SJCRH30 (cell line): ENCODE results near the gene SELE. TPM values are rescaled to one million over a fixed set of nuclear protein-coding genes. Genes with fewer than 3 reads are reported as not detected.

ENCODE experiments used
- DNase-seq, 2 experiments: peaks; one replicate each; pipeline ENCODE4 v3.0.0-alpha.2; 2015 to 2020
- H3K27ac ChIP-seq: fragments of 250-450 bp; sonication (Bioruptor Pico); 2 replicates; pipeline ENCODE4 v1.5.1; 2020; ENCODE audit warnings: mild to moderate bottlenecking, moderate library complexity
- H3K27me3 ChIP-seq: fragments of 250-450 bp; sonication (Bioruptor Pico); 2 replicates; pipeline ENCODE4 v1.5.1; 2020; ENCODE audit warnings: mild to moderate bottlenecking, moderate library complexity
- H3K36me3 ChIP-seq: fragments of 250-450 bp; sonication (Bioruptor Pico); 2 replicates; pipeline ENCODE4 v1.5.1; 2020; ENCODE audit warnings: mild to moderate bottlenecking, moderate library complexity
- H3K4me1 ChIP-seq: fragments of 250-450 bp; sonication (Bioruptor Pico); 2 replicates; pipeline ENCODE4 v1.5.1; 2020; ENCODE audit warnings: mild to moderate bottlenecking, moderate library complexity
- H3K4me3 ChIP-seq: fragments of 250-450 bp; sonication (Bioruptor Pico); 2 replicates; pipeline ENCODE4 v1.5.1; 2020; ENCODE audit warnings: mild to moderate bottlenecking, moderate library complexity
- H3K9me3 ChIP-seq: fragments of 250-450 bp; sonication (Bioruptor Pico); replicated peaks from 2 replicates; pipeline ENCODE4 v1.5.1; 2020; ENCODE audit warnings: mild to moderate bottlenecking, moderate library complexity
- total RNA-seq: library from RNA; depleted of rRNA; stranded (reverse); fragments of >200 nt; shearing (Covaris generic); gene quantifications from 2 replicates; pipeline ENCODE4 v1.2.3, GENCODE V29; 2014; rRNA removed

Gene SELE, protein sequence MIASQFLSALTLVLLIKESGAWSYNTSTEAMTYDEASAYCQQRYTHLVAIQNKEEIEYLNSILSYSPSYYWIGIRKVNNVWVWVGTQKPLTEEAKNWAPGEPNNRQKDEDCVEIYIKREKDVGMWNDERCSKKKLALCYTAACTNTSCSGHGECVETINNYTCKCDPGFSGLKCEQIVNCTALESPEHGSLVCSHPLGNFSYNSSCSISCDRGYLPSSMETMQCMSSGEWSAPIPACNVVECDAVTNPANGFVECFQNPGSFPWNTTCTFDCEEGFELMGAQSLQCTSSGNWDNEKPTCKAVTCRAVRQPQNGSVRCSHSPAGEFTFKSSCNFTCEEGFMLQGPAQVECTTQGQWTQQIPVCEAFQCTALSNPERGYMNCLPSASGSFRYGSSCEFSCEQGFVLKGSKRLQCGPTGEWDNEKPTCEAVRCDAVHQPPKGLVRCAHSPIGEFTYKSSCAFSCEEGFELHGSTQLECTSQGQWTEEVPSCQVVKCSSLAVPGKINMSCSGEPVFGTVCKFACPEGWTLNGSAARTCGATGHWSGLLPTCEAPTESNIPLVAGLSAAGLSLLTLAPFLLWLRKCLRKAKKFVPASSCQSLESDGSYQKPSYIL
- total RNA-seq = not detected in 2 replicates

GRCh38 chr1:169733924-169734323 lies at the start of gene SELE:
Gene SELE, minus strand, starts transcription at chr1:169734079. Its CDS starts 467 bp downstream, at chr1:169733612.
- Histone ChIP-seq H3K27me3 (no peaks in the 10 kb centered on the region), H3K36me3 (no peaks in the 10 kb centered on the region), H3K27ac (no peak within 1 kb of the TSS), H3K4me1 (no peaks in the 10 kb centered on the region), H3K4me3 (no peak within 1 kb of the TSS), H3K9me3 (no peaks in the 10 kb centered on the region)
- no peak for DNase-seq

- H3K9me3 ChIP-seq = no peaks in the 10 kb centered on the region
- no peaks in the 10 kb centered on the region for H3K36me3 ChIP-seq
- no peak for DNase-seq
Observed at GRCh38 chr1:169782596-169782995, 48.7 kb upstream of the SELE start.

DNA sequence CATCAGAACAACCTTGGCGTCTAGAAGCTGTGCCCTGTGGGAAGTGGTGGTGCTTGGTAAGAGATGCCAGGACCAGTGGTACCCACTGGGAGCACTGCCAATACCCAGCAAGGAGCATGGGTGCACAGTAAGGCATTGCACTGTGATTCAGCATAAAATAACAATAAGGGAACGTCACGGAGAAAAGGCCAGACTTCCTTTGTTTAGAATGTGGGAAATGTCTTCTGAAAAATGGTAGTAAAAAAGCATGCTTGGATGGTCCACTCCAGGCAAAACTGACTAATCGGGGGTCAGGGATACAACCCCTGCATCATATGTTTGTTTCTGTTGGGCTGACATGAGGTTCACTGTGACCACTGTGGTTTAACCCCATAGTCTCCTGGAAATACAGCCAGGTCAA lies 46.1 kb upstream of the SELE start:
- Histone ChIP-seq H3K36me3 (no peaks in the 10 kb centered on the region), H3K27me3 (no peaks in the 10 kb centered on the region), H3K4me3 (no peak overlapping the region), H3K4me1 (no peaks in the 10 kb centered on the region), H3K27ac (no peak overlapping the region), H3K9me3 (no peaks in the 10 kb centered on the region)
- no peak for DNase-seq

More at GRCh38 chr1:169782596-169782995, 48.7 kb upstream of the SELE start:
- Histone ChIP-seq H3K27me3 (no peaks in the 10 kb centered on the region), H3K4me3 (no peak overlapping the region), H3K4me1 (no peaks in the 10 kb centered on the region), H3K27ac (no peak overlapping the region)

GRCh38 chr1:169779150-169779549 lies 45.3 kb upstream of the SELE start:
- H3K4me3 ChIP-seq = no peak overlapping the region
- H3K4me1 ChIP-seq = no peaks in the 10 kb centered on the region
- H3K27ac ChIP-seq = no peak overlapping the region
- no peaks in the 10 kb centered on the region for H3K27me3 ChIP-seq
- DNase-seq = no peak
- no peaks in the 10 kb centered on the region for H3K36me3 ChIP-seq
- H3K9me3 ChIP-seq = no peaks in the 10 kb centered on the region

DNA sequence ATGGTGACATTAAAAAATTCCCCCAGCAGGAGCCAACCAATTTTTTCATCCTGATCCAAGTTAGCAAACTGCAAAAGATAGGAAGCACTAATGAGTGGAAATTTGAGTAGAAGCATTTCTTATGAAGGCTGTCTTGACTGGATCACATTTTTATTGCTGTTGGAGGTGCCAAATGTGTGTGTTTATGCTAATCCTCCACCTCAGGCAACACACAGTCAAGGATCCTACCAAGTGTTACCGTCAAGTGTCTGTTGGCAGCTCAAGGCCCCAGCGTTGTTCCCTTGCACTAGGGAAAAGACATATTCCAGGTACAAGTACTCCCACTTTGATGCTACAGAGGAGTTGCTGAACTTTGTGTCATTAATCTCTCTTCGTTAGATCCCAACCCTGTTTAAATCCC lies 42.6 kb upstream of the SELE start:
- H3K27ac ChIP-seq = no peak overlapping the region
- H3K36me3 ChIP-seq = no peaks in the 10 kb centered on the region
- no peaks in the 10 kb centered on the region for H3K27me3 ChIP-seq
- no peaks in the 10 kb centered on the region for H3K4me1 ChIP-seq
- no peak for DNase-seq
- no peak overlapping the region for H3K4me3 ChIP-seq
- H3K9me3 ChIP-seq = no peaks in the 10 kb centered on the region

DNA sequence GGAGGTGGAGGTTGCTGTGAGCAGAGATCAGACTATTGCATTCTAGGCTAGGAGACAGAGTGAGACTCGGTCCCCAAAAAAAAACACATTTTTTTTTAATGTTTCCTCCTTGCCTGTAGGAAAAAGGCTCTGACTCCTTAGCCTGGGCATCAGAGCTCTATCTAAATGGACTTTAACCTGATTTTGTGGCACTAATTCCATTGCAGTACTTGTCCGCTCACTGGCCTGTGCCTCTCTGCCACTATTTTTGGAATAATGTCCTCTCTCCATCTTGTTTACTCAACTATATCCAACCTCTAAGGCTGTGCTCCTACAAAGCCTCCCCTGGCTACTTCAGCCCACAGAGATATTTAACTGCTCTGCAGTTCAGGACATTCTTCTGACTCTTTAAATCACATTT lies 34.3 kb upstream of the SELE start:
- Histone ChIP-seq H3K36me3 (no peaks in the 10 kb centered on the region), H3K27me3 (no peaks in the 10 kb centered on the region), H3K9me3 (no peaks in the 10 kb centered on the region), H3K27ac (no peak overlapping the region), H3K4me1 (no peaks in the 10 kb centered on the region), H3K4me3 (no peak overlapping the region)
- DNase-seq = no peak

GRCh38 chr1:169765580-169766331 lies 31.9 kb upstream of the SELE start:
- no peak for DNase-seq
- H3K36me3 ChIP-seq = no peaks in the 10 kb centered on the region

DNA sequence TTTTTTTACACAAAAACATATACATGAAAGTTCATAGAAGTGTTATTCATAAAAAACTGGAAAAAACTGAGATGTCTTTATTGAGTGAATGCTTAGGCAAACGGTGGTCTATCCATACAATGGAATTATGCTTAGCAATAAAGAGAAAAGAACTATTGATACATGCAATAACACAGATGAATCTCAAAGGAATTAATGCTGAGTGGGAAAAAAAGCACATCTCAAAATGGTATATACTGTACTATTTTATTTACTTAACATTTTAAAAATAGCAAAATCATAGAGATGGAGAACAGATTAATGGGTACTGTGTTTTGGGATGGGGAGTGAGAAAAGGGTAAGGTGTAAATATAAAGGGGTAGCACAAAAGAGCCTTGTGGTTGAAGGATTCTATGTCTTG lies 31.0 kb upstream of the SELE start:
- H3K4me1 ChIP-seq = no peaks in the 10 kb centered on the region
- H3K4me3 ChIP-seq = no peak overlapping the region
- no peaks in the 10 kb centered on the region for H3K36me3 ChIP-seq
- H3K27ac ChIP-seq = no peak overlapping the region
- no peak for DNase-seq
- H3K9me3 ChIP-seq = no peaks in the 10 kb centered on the region
- no peaks in the 10 kb centered on the region for H3K27me3 ChIP-seq

More at GRCh38 chr1:169765580-169766331, 31.9 kb upstream of the SELE start:
- no peak overlapping the region for H3K27ac ChIP-seq
- no peaks in the 10 kb centered on the region for H3K9me3 ChIP-seq
- H3K4me3 ChIP-seq = no peak overlapping the region
- H3K4me1 ChIP-seq = no peaks in the 10 kb centered on the region
- H3K27me3 ChIP-seq = no peaks in the 10 kb centered on the region

DNA sequence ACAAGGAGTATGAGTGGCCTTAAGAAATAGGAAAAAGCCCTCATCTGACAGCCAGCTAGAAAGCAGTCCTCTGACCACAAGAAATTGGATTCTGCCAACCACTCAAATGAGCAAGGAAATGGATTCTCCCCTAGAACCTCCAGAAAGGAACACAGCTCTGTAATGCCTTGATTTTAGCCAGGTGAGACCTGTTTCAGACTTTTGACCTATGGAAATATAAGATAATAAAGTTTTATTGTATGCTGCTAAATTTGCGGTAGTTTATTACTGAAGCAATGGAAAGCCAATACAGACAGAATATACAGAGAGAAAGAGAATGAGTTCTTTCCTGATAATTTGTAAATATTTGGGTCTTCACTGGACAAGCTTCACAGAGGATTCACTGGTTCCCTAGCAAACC lies 28.8 kb upstream of the SELE start:
- Histone ChIP-seq H3K36me3 (no peaks in the 10 kb centered on the region), H3K4me3 (no peak overlapping the region), H3K27ac (no peak overlapping the region), H3K4me1 (no peaks in the 10 kb centered on the region), H3K27me3 (no peaks in the 10 kb centered on the region), H3K9me3 (no peaks in the 10 kb centered on the region)
- no peak for DNase-seq

GRCh38 chr1:169759038-169759437 lies 25.2 kb upstream of the SELE start:
- Histone ChIP-seq H3K27me3 (no peaks in the 10 kb centered on the region), H3K4me1 (no peaks in the 10 kb centered on the region), H3K36me3 (no peaks in the 10 kb centered on the region), H3K4me3 (no peak overlapping the region), H3K9me3 (no peaks in the 10 kb centered on the region), H3K27ac (no peak overlapping the region)
- no peak for DNase-seq

- no peaks in the 10 kb centered on the region for H3K36me3 ChIP-seq
- no peak for DNase-seq
- H3K27ac ChIP-seq = no peak overlapping the region
- H3K9me3 ChIP-seq = no peaks in the 10 kb centered on the region
- no peaks in the 10 kb centered on the region for H3K27me3 ChIP-seq
- H3K4me1 ChIP-seq = no peaks in the 10 kb centered on the region
- no peak overlapping the region for H3K4me3 ChIP-seq
Observed at GRCh38 chr1:169753549-169753948, 19.7 kb upstream of the SELE start.

- Histone ChIP-seq H3K27me3 (no peaks in the 10 kb centered on the region; the same call in 1 of the 2 replicates), H3K4me3 (no peak overlapping the region), H3K27ac (no peak overlapping the region), H3K9me3 (no peaks in the 10 kb centered on the region), H3K4me1 (no peaks in the 10 kb centered on the region), H3K36me3 (no peaks in the 10 kb centered on the region)
- DNase-seq = no peak
Observed at GRCh38 chr1:169750041-169750440, 16.2 kb upstream of the SELE start.

DNA sequence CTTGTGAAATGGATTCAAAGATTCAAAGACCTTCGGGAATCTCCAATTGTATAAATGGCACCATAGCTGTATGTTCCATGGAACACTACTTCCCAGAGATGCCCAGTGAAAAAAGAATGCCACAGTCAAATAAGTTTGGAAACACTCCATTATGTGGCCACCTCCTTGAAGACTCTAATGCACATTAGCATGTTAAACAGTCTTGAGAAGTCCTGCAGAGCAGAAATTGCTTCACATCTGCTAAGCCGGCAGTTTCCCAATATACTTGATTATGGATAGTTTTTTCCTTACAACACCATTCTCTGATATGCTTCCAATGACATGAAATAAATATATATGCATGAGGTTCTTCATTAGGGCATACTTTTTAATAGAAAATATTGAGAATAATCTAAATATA lies 12.7 kb upstream of the SELE start:
- peaks cover 5% of the 10 kb centered on the region for H3K4me1 ChIP-seq
- no peak overlapping the region for H3K27ac ChIP-seq
- no peak for DNase-seq
- no peaks in the 10 kb centered on the region for H3K9me3 ChIP-seq
- no peak overlapping the region for H3K4me3 ChIP-seq
- peaks cover 3% of the 10 kb centered on the region; the same call in 1 of the 2 replicates for H3K27me3 ChIP-seq
- H3K36me3 ChIP-seq = no peaks in the 10 kb centered on the region

GRCh38 chr1:169745015-169745861 lies 11.4 kb upstream of the SELE start:
- peaks cover 17% of the 10 kb centered on the region for H3K4me1 ChIP-seq
- no peak for DNase-seq
- no peak overlapping the region for H3K4me3 ChIP-seq
- H3K27me3 ChIP-seq = peaks cover 6% of the 10 kb centered on the region; the same call in 1 of the 2 replicates
- no peaks in the 10 kb centered on the region for H3K9me3 ChIP-seq
- no peak overlapping the region for H3K27ac ChIP-seq
- no peaks in the 10 kb centered on the region for H3K36me3 ChIP-seq
